GM12865 (cell line): Measurements from ENCODE around the gene PTPRE.

Experiments used
- DNase-seq: peaks from one replicate; pipeline ENCODE4 v3.0.0; 2010; ENCODE audit warnings: low read depth
- H3K4me3 ChIP-seq: 2 replicates; pipeline ENCODE4 v1.5.1; 2011; ENCODE audit warnings: mild to moderate bottlenecking, low read depth, low read length, control low read depth
- CTCF ChIP-seq: IDR thresholded peaks from 2 replicates; pipeline ENCODE4 v1.5.1; 2011; ENCODE audit warnings: low read length, control low read depth, low read depth, inconsistent platforms; ENCODE audit not compliant: insufficient read depth; ENCODE audit errors: missing control alignments

PTPRE gene

GRCh38 chr10:128050936-128051335 is 144.0 kb downstream of the PTPRE start:
- no peak for DNase-seq

GRCh38 chr10:128051548-128051947 is 144.6 kb downstream of the PTPRE start:
- TF ChIP-seq CTCF: no peak
- DNase-seq: no peak
- no peak overlapping the region for H3K4me3 ChIP-seq

More at GRCh38 chr10:128050936-128051335, 144.0 kb downstream of the PTPRE start:
- no peak for TF ChIP-seq CTCF
- H3K4me3 ChIP-seq: no peak overlapping the region

- no peak for TF ChIP-seq CTCF
- no peak for DNase-seq
- no peak overlapping the region for H3K4me3 ChIP-seq
Observed at GRCh38 chr10:128052696-128053095, 145.8 kb downstream of the PTPRE start.

- TF ChIP-seq CTCF: no peak
- H3K4me3 ChIP-seq: no peak overlapping the region
- DNase-seq: no peak
Observed at GRCh38 chr10:128053356-128053755, 146.5 kb downstream of the PTPRE start.

GRCh38 chr10:128054163-128054970 is 147.5 kb downstream of the PTPRE start:
- H3K4me3 ChIP-seq: no peak overlapping the region
- TF ChIP-seq CTCF: no peak
- DNase-seq: no peak

GRCh38 chr10:128055061-128055868 is 148.4 kb downstream of the PTPRE start:
- no peak overlapping the region for H3K4me3 ChIP-seq
- DNase-seq: no peak
- TF ChIP-seq CTCF: no peak
